A549 (cell line): ENCODE measurements around the gene VPS37D.

Experiments used
- CEBPB ChIP-seq, 2 experiments: fragments of >200 bp in 1 of 2; sonication (Bioruptor Twin) in 1 of 2; formaldehyde crosslinking in 1 of 2; IDR thresholded peaks; 2 replicates each; pipeline ENCODE4 v1.6.1; 2012 to 2016
- CTCF ChIP-seq: fragments of >200 bp; sonication (Bioruptor Twin); formaldehyde crosslinking; IDR thresholded peaks from 3 replicates; pipeline ENCODE4 v1.5.1; 2016
- EP300 ChIP-seq, 2 experiments: fragments of >200 bp; sonication (Bioruptor Twin); formaldehyde crosslinking; IDR thresholded peaks; 2 replicates in 1 of 2; 3 replicates in 1 of 2; pipeline ENCODE4 v1.6.1; 2016 to 2017
- ESRRA ChIP-seq: fragments of 150-350 bp; IDR thresholded peaks from 2 replicates; pipeline ENCODE4 v1.6.1; 2014; ENCODE audit warnings: mild to moderate bottlenecking, low read length, borderline replicate concordance
- HOXA7 ChIP-seq: fragments of 250-450 bp; sonication (Bioruptor Pico); IDR thresholded peaks from 2 replicates; pipeline ENCODE4 v1.5.0; 2020; ENCODE audit warnings: mild to moderate bottlenecking, moderate library complexity
- JUN ChIP-seq, 2 experiments: fragments of >200 bp; sonication (Bioruptor Twin); formaldehyde crosslinking; IDR thresholded peaks; 2 replicates in 1 of 2; 3 replicates in 1 of 2; pipeline ENCODE4 v1.6.1; 2016 to 2017
- MAFK ChIP-seq: fragments of 450-650 bp; IDR thresholded peaks from 2 replicates; pipeline ENCODE4 v1.6.1; 2014; ENCODE audit not compliant: partially characterized antibody
- MAZ ChIP-seq: fragments of 150-350 bp; IDR thresholded peaks from 2 replicates; pipeline ENCODE4 v1.6.1; 2014; ENCODE audit warnings: antibody characterized with exemption, low read depth, low read length, borderline replicate concordance
- NR3C1 ChIP-seq: fragments of >200 bp; sonication (Bioruptor Twin); formaldehyde crosslinking; IDR thresholded peaks from 3 replicates; pipeline ENCODE4 v1.6.1; 2017
- PBX3 ChIP-seq: IDR thresholded peaks from 2 replicates; pipeline ENCODE4 v1.6.1; 2012
- POLR2A ChIP-seq: IDR thresholded peaks from 2 replicates; pipeline ENCODE4 v1.6.1; 2012; ENCODE audit warnings: mild to moderate bottlenecking, low read length
- RNF2 ChIP-seq: fragments of 200-600 bp; sonication (generic); IDR thresholded peaks from 2 replicates; pipeline ENCODE4 v1.6.1; 2016; ENCODE audit warnings: low read depth, mild to moderate bottlenecking, antibody characterized with exemption, moderate library complexity, borderline replicate concordance
- SREBF2 ChIP-seq: fragments of 450-650 bp; IDR thresholded peaks from 2 replicates; pipeline ENCODE4 v1.6.1; 2014; ENCODE audit warnings: mild to moderate bottlenecking, moderate library complexity
- TP53 ChIP-seq: fragments of 250-450 bp; sonication (Bioruptor Pico); IDR thresholded peaks from 2 replicates; pipeline ENCODE4 v1.5.0; 2021; ENCODE audit warnings: mild to moderate bottlenecking, moderate library complexity

GRCh38 chr7:73671857-73672445 is 4.3 kb downstream of the VPS37D start:
- TF ChIP-seq EP300 (IDR thresholded peaks at IDR 0.05) (no peak), MAFK (no peak), JUN (IDR thresholded peaks at IDR 0.05) (no peak), TP53 (CRISPR knock-in tag) (no peak), CTCF (no peak), RNF2 (no peak), SREBF2 (no peak), MAZ (no peak), CEBPB (IDR thresholded peaks at IDR 0.05) (no peak), POLR2A (no peak), ESRRA (no peak), PBX3 (no peak), NR3C1 (no peak), HOXA7 (no peak)
